Measurements from ENCODE around the gene NADSYN1. TPM values are rescaled to one million over a fixed set of nuclear protein-coding genes. Genes with fewer than 3 reads are reported as not detected.
A peak's percentile ranks its signal among the peaks of the same experiment; 100 is the strongest.

Gene NADSYN1
- total and polyA plus RNA-seq, 2 of the 13 experiments (the other 11 are each of a cell fraction or from before 2014, with no cell fraction given): 35.7 to 51.5 TPM

- no peak for FAIRE-seq
- H3K9ac ChIP-seq (ENCODE audit: insufficient read depth, low read depth, low read length): 0 out of 2 replicates have a peak within 1 kb of the TSS, but pooled peaks have one; percentile 10
- no peak within 1 kb of the TSS for H3K27ac ChIP-seq (ENCODE audit: extremely low read length, insufficient read depth, low read length)
- no TSS peak for BruUV-seq (replicated peaks)
- TF ChIP-seq ATAD3A (CRISPR knock-in tag; IDR thresholded peaks at IDR 0.05) (no peak), KLF15 (CRISPR knock-in tag; IDR thresholded peaks at IDR 0.05; ENCODE audit: borderline replicate concordance) (no peak), ZFP1 (CRISPR knock-in tag; IDR thresholded peaks at IDR 0.05) (no peak), CEBPZ (IDR thresholded peaks at IDR 0.05; ENCODE audit: low read length) (no peak), KDM6A (CRISPR knock-in tag; IDR thresholded peaks at IDR 0.05; ENCODE audit: low read depth) (no peak), ZNF773 (CRISPR knock-in tag; IDR thresholded peaks at IDR 0.05; ENCODE audit: borderline replicate concordance) (no peak), ZNF451 (CRISPR knock-in tag; IDR thresholded peaks at IDR 0.05) (no peak), ATF1 (CRISPR knock-in tag; IDR thresholded peaks at IDR 0.05) (no peak), TFDP1 (CRISPR knock-in tag; IDR thresholded peaks at IDR 0.05; ENCODE audit: borderline replicate concordance) (no peak), PATZ1 (CRISPR knock-in tag; IDR thresholded peaks at IDR 0.05) (no peak)
- no peaks in the 10 kb centered on the region for H3K9me3 ChIP-seq (ENCODE audit: low read length)
- no peak; the same call in 2 of the 3 replicates for ATAC-seq
- WGBS (ENCODE audit: low lambda C conversion rate): 63% methylated on average over 5 of the region's 5 CpGs
- H4K20me1 ChIP-seq (ENCODE audit: insufficient read depth, low read length): no peaks in the 10 kb centered on the region
- no peaks in the 10 kb centered on the region for H3K36me3 ChIP-seq (replicated peaks in 1 of 2; ENCODE audit: control insufficient read depth in 1 of 2, insufficient read depth in 2 of 2, low read length in 2 of 2)
- intact Hi-C loops (cut with micrococcal nuclease; ENCODE audit: unreplicated experiment) (no loop called here), in situ Hi-C loops (cut with HindIII; ENCODE audit: extremely low pct_ligation_motif_present, low pct_unique_long_range_greater_than_20kb) (no loop called here)
- no peak for DNase-seq (ENCODE audit: low spot score)
- ChIA-PET POLR2A (interaction anchor here (2.2 kb wide), 1 partner anchor 14 kb away, joined by 6 read pairs; no protein-coding TSS in a partner anchor), CTCF (ENCODE audit: low intra/inter-chr PET ratio, low total read pairs) (no interaction called here)
- no peak within 1 kb of the TSS for H2AFZ ChIP-seq (ENCODE audit: low read length)
- H3K4me3 ChIP-seq (replicated peaks in 1 of 3; ENCODE audit: insufficient read depth in 1 of 3, low read depth in 2 of 3, low read length in 3 of 3): peak within 1 kb of the TSS in 2 of 3 experiments; percentile 41 to 52; a peak in 3 of 6 replicates
- H3K27me3 ChIP-seq (ENCODE audit: control insufficient read depth in 1 of 2, insufficient read depth in 2 of 2, low read length in 2 of 2): no peaks in the 10 kb centered on the region
- H3K4me1 ChIP-seq (ENCODE audit: insufficient read depth, low read length): peaks cover 86% of the 10 kb centered on the region
- peak within 1 kb of the TSS; percentile 67 for H3K4me2 ChIP-seq (ENCODE audit: low read depth, low read length)
- no peaks in the 10 kb centered on the region for H3K79me2 ChIP-seq (ENCODE audit: insufficient read depth, low read length)
Measured at GRCh38 chr11:71548120-71548519, 95.1 kb downstream of the NADSYN1 start, which contains the start of gene KRTAP5-9. TSS of gene KRTAP5-9 (plus strand) at chr11:71548420. CDS start at chr11:71548658, 238 bp downstream.
